K562 (cell line): ENCODE results near the gene BRAT1. TPM values are rescaled to one million over a fixed set of nuclear protein-coding genes. Genes with fewer than 3 reads are reported as not detected.

Experiments
- ARID1B ChIP-seq: fragments of 450-650 bp; IDR thresholded peaks from 2 replicates; pipeline ENCODE4 v1.6.1; 2016; ENCODE audit warnings: antibody characterized with exemption, mild to moderate bottlenecking, inconsistent platforms
- ASH1L ChIP-seq: fragments of 450-650 bp; IDR thresholded peaks from 2 replicates; pipeline ENCODE4 v1.6.1; 2018; ENCODE audit warnings: borderline replicate concordance, mild to moderate bottlenecking, low read depth; ENCODE audit not compliant: partially characterized antibody
- OTX1 ChIP-seq: fragments of 450-650 bp; formaldehyde crosslinking; IDR thresholded peaks from 2 replicates; pipeline ENCODE4 v1.4.0; 2022; ENCODE audit warnings: mild to moderate bottlenecking
- TCF3 ChIP-seq: sonication (generic); formaldehyde crosslinking; IDR thresholded peaks from 2 replicates; pipeline ENCODE4 v1.4.0; 2020; ENCODE audit warnings: mild to moderate bottlenecking, missing genetic modification reagents
- THRAP3 ChIP-seq: fragments of 450-650 bp; IDR thresholded peaks from 2 replicates; pipeline ENCODE4 v1.6.1; 2016; ENCODE audit warnings: mild to moderate bottlenecking, inconsistent platforms, borderline replicate concordance
- ZKSCAN1 ChIP-seq: fragments of 150-350 bp; IDR thresholded peaks from 2 replicates; pipeline ENCODE4 v1.6.1; 2016; ENCODE audit warnings: low read depth, low read length
- ZNF785 ChIP-seq: fragments of 250-450 bp; sonication (Bioruptor Pico); IDR thresholded peaks from 2 replicates; pipeline ENCODE4 v1.4.0; 2020; ENCODE audit warnings: mild to moderate bottlenecking
- polyA plus RNA-seq, 8 experiments: library from polyadenylated mRNA; depleted of rRNA in 4 of 8; stranded (reverse) in 5 of 8; unstranded in 3 of 8; fragments of >200 nt; fragmentation: Nextera tagmentation in 2 of 8; fragmentation: Illumina TruSeq in 1 of 8; extraction: Ambion mirVana in 2 of 8; extraction: Trizol in 1 of 8; gene quantifications; 2 replicates each; pipeline versions ENCODE4 v1.2.1 to v1.2.3, GENCODE V29; 2011 to 2014; ENCODE audit warnings: inconsistent platforms in 1 of 8, missing spikeins in 1 of 8
- total RNA-seq, 7 experiments: library from RNA; depleted of rRNA in 6 of 7; stranded (reverse); fragments of >200 nt in 6 of 7; fragmentation: Illumina TruSeq in 2 of 7; extraction: Trizol in 2 of 7; gene quantifications; 2 replicates each; pipeline versions ENCODE4 v1.2.1 to v1.2.3, GENCODE V29; 2011 to 2021; ENCODE audit warnings: low replicate concordance in 1 of 7
- TF ChIP-seq, protein P1 (sequence below), 2 experiments: fragments of 450-650 bp; formaldehyde crosslinking in 1 of 2; IDR thresholded peaks; 2 replicates each; pipeline versions ENCODE4 v1.4.0 to v1.6.1; 2014 to 2020; ENCODE audit warnings: mild to moderate bottlenecking in 2 of 2, borderline replicate concordance in 1 of 2, low read depth in 1 of 2
- TF ChIP-seq, protein P2 (sequence below): sonication (generic); formaldehyde crosslinking; IDR thresholded peaks from 2 replicates; pipeline ENCODE4 v1.8.0; 2023; ENCODE audit warnings: missing genetic modification reagents, mild to moderate bottlenecking, borderline replicate concordance
- TF ChIP-seq, protein P3 (sequence below), 2 experiments: fragments of 200-800 bp in 1 of 2; sonication (Bioruptor generic) in 1 of 2; sonication (generic) in 1 of 2; formaldehyde crosslinking in 1 of 2; IDR thresholded peaks in 1 of 2; conservative IDR thresholded peaks in 1 of 2; 2 replicates each; pipeline versions ENCODE4 v1.5.0 to v1.6.1; 2016 to 2020; ENCODE audit warnings: missing compliant biosample characterization in 1 of 2, missing genetic modification characterization in 1 of 2, missing genetic modification reagents in 1 of 2

The BRAT1 gene
- total and polyA plus RNA-seq, 9 of the 15 experiments (the other 6 are each of a cell fraction or from before 2014, with no cell fraction given): 0.13 to 49.6 (median 10.5) TPM

DNA sequence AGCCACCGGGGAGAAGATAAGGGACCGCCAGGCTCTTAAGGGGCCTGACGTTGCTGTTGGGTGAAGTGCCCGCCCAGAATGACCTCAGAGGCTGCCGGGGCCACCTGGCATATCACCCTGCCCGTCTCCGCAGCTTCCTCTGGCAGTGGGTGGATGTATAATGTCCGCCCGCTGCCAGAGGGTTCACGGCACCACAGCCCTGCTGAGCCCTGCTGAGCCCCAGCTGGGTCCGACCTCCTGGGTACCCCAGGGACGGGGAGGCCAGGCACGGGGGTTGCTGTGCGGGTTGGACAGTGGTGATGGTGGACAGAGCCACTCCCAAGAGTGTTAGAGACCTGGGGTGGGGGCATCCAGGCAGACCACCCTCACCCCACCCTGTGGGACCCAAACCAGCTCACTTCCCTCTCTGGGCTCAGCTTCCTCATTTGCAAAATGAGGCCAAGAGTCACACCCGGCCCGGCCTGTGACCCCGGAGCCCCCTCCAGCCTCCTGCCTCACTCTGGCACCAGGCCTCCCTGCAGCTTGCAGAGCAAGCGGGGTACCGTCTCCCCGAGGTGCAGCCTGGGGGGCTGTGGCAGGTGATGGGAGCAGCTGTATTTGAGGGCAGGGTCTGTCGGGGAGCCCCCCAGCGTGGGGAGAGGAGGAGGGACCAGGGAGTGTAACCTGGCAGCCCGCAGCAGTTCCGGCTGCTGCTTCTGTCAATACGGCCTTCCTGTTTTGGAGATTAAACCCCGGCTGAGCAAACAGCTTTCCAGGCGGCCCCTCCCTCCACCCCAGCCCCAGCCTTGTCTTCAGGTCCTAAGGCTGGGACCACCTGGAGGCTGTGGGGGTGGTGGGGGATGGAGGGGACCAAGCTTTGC is 44.2 kb downstream of the BRAT1 start (continued):
- TF ChIP-seq, protein P1, sequence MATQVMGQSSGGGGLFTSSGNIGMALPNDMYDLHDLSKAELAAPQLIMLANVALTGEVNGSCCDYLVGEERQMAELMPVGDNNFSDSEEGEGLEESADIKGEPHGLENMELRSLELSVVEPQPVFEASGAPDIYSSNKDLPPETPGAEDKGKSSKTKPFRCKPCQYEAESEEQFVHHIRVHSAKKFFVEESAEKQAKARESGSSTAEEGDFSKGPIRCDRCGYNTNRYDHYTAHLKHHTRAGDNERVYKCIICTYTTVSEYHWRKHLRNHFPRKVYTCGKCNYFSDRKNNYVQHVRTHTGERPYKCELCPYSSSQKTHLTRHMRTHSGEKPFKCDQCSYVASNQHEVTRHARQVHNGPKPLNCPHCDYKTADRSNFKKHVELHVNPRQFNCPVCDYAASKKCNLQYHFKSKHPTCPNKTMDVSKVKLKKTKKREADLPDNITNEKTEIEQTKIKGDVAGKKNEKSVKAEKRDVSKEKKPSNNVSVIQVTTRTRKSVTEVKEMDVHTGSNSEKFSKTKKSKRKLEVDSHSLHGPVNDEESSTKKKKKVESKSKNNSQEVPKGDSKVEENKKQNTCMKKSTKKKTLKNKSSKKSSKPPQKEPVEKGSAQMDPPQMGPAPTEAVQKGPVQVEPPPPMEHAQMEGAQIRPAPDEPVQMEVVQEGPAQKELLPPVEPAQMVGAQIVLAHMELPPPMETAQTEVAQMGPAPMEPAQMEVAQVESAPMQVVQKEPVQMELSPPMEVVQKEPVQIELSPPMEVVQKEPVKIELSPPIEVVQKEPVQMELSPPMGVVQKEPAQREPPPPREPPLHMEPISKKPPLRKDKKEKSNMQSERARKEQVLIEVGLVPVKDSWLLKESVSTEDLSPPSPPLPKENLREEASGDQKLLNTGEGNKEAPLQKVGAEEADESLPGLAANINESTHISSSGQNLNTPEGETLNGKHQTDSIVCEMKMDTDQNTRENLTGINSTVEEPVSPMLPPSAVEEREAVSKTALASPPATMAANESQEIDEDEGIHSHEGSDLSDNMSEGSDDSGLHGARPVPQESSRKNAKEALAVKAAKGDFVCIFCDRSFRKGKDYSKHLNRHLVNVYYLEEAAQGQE (IDR thresholded peaks at IDR 0.05; ENCODE audit: borderline replicate concordance): no peak
- TF ChIP-seq, protein P1 (CRISPR knock-in tag; IDR thresholded peaks at IDR 0.05; ENCODE audit: low read depth): no peak
- no peak for TF ChIP-seq OTX1 (CRISPR knock-in tag)
- no peak for TF ChIP-seq ASH1L
- no peak for TF ChIP-seq THRAP3
- TF ChIP-seq ZKSCAN1: no peak
- TF ChIP-seq, protein P2, sequence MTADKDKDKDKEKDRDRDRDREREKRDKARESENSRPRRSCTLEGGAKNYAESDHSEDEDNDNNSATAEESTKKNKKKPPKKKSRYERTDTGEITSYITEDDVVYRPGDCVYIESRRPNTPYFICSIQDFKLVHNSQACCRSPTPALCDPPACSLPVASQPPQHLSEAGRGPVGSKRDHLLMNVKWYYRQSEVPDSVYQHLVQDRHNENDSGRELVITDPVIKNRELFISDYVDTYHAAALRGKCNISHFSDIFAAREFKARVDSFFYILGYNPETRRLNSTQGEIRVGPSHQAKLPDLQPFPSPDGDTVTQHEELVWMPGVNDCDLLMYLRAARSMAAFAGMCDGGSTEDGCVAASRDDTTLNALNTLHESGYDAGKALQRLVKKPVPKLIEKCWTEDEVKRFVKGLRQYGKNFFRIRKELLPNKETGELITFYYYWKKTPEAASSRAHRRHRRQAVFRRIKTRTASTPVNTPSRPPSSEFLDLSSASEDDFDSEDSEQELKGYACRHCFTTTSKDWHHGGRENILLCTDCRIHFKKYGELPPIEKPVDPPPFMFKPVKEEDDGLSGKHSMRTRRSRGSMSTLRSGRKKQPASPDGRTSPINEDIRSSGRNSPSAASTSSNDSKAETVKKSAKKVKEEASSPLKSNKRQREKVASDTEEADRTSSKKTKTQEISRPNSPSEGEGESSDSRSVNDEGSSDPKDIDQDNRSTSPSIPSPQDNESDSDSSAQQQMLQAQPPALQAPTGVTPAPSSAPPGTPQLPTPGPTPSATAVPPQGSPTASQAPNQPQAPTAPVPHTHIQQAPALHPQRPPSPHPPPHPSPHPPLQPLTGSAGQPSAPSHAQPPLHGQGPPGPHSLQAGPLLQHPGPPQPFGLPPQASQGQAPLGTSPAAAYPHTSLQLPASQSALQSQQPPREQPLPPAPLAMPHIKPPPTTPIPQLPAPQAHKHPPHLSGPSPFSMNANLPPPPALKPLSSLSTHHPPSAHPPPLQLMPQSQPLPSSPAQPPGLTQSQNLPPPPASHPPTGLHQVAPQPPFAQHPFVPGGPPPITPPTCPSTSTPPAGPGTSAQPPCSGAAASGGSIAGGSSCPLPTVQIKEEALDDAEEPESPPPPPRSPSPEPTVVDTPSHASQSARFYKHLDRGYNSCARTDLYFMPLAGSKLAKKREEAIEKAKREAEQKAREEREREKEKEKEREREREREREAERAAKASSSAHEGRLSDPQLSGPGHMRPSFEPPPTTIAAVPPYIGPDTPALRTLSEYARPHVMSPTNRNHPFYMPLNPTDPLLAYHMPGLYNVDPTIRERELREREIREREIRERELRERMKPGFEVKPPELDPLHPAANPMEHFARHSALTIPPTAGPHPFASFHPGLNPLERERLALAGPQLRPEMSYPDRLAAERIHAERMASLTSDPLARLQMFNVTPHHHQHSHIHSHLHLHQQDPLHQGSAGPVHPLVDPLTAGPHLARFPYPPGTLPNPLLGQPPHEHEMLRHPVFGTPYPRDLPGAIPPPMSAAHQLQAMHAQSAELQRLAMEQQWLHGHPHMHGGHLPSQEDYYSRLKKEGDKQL: no peak
- no peak for TF ChIP-seq ZNF785 (CRISPR knock-in tag)
- TF ChIP-seq TCF3 (CRISPR knock-in tag): no peak; the same call in 1 of the 2 replicates
- TF ChIP-seq ARID1B: peak; percentile 50
- TF ChIP-seq, protein P3, sequence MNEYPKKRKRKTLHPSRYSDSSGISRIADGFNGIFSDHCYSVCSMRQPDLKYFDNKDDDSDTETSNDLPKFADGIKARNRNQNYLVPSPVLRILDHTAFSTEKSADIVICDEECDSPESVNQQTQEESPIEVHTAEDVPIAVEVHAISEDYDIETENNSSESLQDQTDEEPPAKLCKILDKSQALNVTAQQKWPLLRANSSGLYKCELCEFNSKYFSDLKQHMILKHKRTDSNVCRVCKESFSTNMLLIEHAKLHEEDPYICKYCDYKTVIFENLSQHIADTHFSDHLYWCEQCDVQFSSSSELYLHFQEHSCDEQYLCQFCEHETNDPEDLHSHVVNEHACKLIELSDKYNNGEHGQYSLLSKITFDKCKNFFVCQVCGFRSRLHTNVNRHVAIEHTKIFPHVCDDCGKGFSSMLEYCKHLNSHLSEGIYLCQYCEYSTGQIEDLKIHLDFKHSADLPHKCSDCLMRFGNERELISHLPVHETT (CRISPR knock-in tag; conservative IDR thresholded peaks at IDR 0.05 in 1 of 2, IDR thresholded peaks at IDR 0.05 in 1 of 2): no peak
